ENCODE data around the gene SFT2D2.

DNA sequence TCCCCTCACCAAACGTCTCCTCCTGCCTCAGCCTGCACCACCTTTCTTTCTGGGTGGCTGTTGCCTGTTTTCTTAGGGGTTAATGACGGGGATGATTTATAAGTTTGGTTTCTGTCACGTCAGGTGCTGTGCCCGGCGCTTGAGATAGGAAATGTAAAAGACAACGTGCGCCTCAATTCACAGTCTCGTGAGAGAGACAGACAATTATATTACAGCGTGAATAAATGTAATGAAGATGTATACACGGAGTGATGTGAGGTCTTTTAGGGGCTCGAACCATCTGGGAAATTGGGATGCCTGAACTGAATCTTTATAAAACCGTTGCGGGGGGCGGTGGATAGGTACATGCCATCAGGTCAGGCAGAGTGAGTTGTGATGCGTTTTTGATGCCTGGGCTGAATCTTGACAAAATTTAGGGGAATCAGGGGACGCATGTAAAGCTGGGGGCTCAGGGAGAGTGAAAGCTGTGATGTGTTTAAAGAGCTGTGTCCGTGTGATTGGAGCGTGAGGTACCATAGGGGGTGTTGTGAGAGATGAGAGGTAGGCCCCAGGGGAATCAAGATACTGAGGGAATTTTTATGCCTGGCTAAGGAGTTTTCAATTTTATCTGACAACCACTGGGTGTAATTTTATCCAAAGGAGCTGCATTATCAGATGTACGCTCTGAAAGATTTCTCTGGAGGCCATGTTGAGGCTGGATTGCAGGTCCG is 46.2 kb upstream of the SFT2D2 start:
- TF ChIP-seq, protein P1, sequence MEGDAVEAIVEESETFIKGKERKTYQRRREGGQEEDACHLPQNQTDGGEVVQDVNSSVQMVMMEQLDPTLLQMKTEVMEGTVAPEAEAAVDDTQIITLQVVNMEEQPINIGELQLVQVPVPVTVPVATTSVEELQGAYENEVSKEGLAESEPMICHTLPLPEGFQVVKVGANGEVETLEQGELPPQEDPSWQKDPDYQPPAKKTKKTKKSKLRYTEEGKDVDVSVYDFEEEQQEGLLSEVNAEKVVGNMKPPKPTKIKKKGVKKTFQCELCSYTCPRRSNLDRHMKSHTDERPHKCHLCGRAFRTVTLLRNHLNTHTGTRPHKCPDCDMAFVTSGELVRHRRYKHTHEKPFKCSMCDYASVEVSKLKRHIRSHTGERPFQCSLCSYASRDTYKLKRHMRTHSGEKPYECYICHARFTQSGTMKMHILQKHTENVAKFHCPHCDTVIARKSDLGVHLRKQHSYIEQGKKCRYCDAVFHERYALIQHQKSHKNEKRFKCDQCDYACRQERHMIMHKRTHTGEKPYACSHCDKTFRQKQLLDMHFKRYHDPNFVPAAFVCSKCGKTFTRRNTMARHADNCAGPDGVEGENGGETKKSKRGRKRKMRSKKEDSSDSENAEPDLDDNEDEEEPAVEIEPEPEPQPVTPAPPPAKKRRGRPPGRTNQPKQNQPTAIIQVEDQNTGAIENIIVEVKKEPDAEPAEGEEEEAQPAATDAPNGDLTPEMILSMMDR (IDR thresholded peaks at IDR 0.05): no peak
- no peak for TF ChIP-seq ZFX (IDR thresholded peaks at IDR 0.05; ENCODE audit: borderline replicate concordance)
